Colonic mucosa (tissue), 4 donors: ENCODE results near the gene PBX2. TPM values are rescaled to one million over a fixed set of nuclear protein-coding genes. Genes with fewer than 3 reads are reported as not detected.

Experiments
- DNase-seq: peaks from one replicate; pipeline ENCODE4 v3.0.0-alpha.2; 2020
- H3K27ac ChIP-seq: fragments of 200-600 bp; one replicate; pipeline ENCODE4 v1.8.0; 2021
- H3K27me3 ChIP-seq: fragments of 200-600 bp; one replicate; pipeline ENCODE4 v1.8.0; 2021
- H3K36me3 ChIP-seq: fragments of 200-600 bp; one replicate; pipeline ENCODE4 v1.8.0; 2021
- H3K4me1 ChIP-seq: fragments of 200-600 bp; one replicate; pipeline ENCODE4 v1.8.0; 2021; ENCODE audit warnings: mild to moderate bottlenecking
- H3K4me3 ChIP-seq: fragments of 200-600 bp; one replicate; pipeline ENCODE4 v1.8.0; 2021
- H3K9ac ChIP-seq, 2 donors: one replicate each; pipeline ENCODE4 v1.7.0; 2013; ENCODE audit warnings: control low read depth in 2 of 2, low read depth in 2 of 2, low read length in 2 of 2
- H3K9me3 ChIP-seq: fragments of 200-600 bp; one replicate; pipeline ENCODE4 v1.8.0; 2021
- intact Hi-C: fragments of 100-400 bp; cut with DNase I; formaldehyde crosslinking; loops from one replicate; pipeline ENCODE4 v1.14.1; 2022
- microRNA-seq: library from miRNA; unstranded; fragments of <30 nt; microRNA quantifications from one replicate; pipeline ENCODE4, GENCODE V29; 2019
- total RNA-seq, 2 donors: library from RNA; stranded (reverse); fragmentation: NEBNext Ultra II Directional in 1 of 2; extraction: Animal tissue kit (Norgen Biotek cat#: 25700) in 1 of 2; gene quantifications; one replicate each; pipeline ENCODE4 v1.2.1, GENCODE V29; 2021
- TF ChIP-seq, protein P1 (sequence below): fragments of 200-600 bp; IDR thresholded peaks from one replicate; pipeline ENCODE4 v1.8.0; 2022; ENCODE audit warnings: antibody characterized with exemption, mild to moderate bottlenecking
- donor health status: healthy.
- donor health status: DM: no; HTN: no; CAD: no.
- donor health status: DM: no; HTN: no; CAD: no.

PBX2 gene
- total RNA-seq, 2 donors from 2014 or later: 47.5 TPM

GRCh38 chr6:32140420-32141046 is 49.5 kb downstream of the PBX2 start:
- no peaks in the 10 kb centered on the region for H3K36me3 ChIP-seq
- H3K4me3 ChIP-seq: no peak overlapping the region
- no peaks in the 10 kb centered on the region for H3K4me1 ChIP-seq
- intact Hi-C loops: no loop called here
- H3K27ac ChIP-seq: no peak overlapping the region
- H3K9me3 ChIP-seq: no peaks in the 10 kb centered on the region
- H3K9ac ChIP-seq: no peak overlapping the region
- H3K27me3 ChIP-seq: no peaks in the 10 kb centered on the region
- TF ChIP-seq, protein P1, sequence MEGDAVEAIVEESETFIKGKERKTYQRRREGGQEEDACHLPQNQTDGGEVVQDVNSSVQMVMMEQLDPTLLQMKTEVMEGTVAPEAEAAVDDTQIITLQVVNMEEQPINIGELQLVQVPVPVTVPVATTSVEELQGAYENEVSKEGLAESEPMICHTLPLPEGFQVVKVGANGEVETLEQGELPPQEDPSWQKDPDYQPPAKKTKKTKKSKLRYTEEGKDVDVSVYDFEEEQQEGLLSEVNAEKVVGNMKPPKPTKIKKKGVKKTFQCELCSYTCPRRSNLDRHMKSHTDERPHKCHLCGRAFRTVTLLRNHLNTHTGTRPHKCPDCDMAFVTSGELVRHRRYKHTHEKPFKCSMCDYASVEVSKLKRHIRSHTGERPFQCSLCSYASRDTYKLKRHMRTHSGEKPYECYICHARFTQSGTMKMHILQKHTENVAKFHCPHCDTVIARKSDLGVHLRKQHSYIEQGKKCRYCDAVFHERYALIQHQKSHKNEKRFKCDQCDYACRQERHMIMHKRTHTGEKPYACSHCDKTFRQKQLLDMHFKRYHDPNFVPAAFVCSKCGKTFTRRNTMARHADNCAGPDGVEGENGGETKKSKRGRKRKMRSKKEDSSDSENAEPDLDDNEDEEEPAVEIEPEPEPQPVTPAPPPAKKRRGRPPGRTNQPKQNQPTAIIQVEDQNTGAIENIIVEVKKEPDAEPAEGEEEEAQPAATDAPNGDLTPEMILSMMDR: no peak
- no peak for DNase-seq

DNA sequence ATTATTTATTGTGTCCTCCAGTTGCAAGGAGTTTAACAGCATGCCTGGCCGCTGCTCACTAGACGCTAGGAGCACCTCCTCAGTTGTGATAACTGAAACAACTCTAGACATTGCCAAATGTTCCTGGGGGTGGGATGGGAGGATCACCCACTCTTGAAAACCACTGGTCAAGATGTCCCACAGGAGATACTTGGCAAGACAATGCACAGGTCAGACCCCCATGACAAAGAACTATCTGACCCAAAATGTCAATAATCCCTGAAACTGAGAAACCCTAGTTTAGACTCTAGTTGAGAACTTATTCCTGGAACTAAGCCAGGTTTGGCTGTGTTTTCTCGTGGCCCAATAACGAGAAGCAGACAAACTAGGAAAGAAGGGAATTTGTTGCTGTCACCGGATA is 50.4 kb downstream of the PBX2 start:
- Histone ChIP-seq H3K4me3 (no peak overlapping the region), H3K27me3 (no peaks in the 10 kb centered on the region), H3K27ac (no peak overlapping the region), H3K9ac (no peak overlapping the region), H3K9me3 (no peaks in the 10 kb centered on the region), H3K36me3 (no peaks in the 10 kb centered on the region), H3K4me1 (no peaks in the 10 kb centered on the region)
- DNase-seq: no peak
- TF ChIP-seq, protein P1: no peak
- intact Hi-C loops: no loop called here

DNA sequence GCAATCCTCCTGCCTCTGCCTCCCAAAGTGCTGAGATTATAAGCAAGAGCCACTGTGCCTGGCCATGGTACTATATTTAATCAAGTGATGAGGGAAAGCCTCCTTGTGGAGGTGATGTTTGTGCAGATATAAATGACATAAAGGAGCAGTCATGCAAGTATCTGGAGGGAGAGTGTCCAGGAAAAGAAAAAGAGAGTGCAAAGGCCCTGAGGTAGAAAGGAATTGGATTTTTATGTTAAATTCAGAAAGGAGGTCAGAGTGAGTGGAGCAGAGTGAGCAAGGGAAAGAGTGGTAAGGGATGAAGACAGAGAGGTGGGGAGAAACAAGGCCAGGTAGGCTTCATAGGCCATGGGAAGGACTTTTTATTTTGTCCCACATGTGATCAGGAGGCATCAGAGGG is 52.5 kb downstream of the PBX2 start:
- TF ChIP-seq, protein P1: no peak
- H3K9ac ChIP-seq: no peak overlapping the region
- intact Hi-C loops: no loop called here

More for the DNA sequence above, 52.5 kb downstream of the PBX2 start:
- H3K36me3 ChIP-seq: no peaks in the 10 kb centered on the region
- H3K4me3 ChIP-seq: no peak overlapping the region
- DNase-seq: no peak
- H3K4me1 ChIP-seq: no peaks in the 10 kb centered on the region
- no peaks in the 10 kb centered on the region for H3K27me3 ChIP-seq
- no peak overlapping the region for H3K27ac ChIP-seq
- no peaks in the 10 kb centered on the region for H3K9me3 ChIP-seq

Small RNAs within 50 kb of the gene (microRNA-seq; reads per million reads assigned to microRNA genes)
- not detected for gene MIR6721
- not detected for gene MIR6833

Other genes with a start within 250 kb of the PBX2 start
- gene CFB, start 244.1 kb downstream of the PBX2 start, total RNA-seq: 10 to 100 TPM; 20.4 to 60.6 TPM
- gene NELFE, start 231.2 kb downstream of the PBX2 start, total RNA-seq: 10 to 100 TPM; 50.3 to 55.6 TPM
- gene SKIC2, start 231.0 kb downstream of the PBX2 start, total RNA-seq: 10 to 100 TPM; 52.5 to 81.1 TPM
- gene DXO, start 218.1 kb downstream of the PBX2 start, total RNA-seq: 10 to 100 TPM; 13.0 to 16.1 TPM
- 10 to 100 TPM; 15.9 to 23.4 TPM for gene C4A, start 208.1 kb downstream of the PBX2 start, total RNA-seq
- gene C4B, start 175.4 kb downstream of the PBX2 start, total RNA-seq: 10 to 100 TPM; 11.9 to 19.4 TPM
- gene CYP21A2, start 151.8 kb downstream of the PBX2 start, total RNA-seq: 1 to 10 TPM in 1 of 2 donors, not detected in 1; 3.3 TPM
- gene TNXB, start 80.9 kb downstream of the PBX2 start, total RNA-seq: 10 to 100 TPM in 1 of 2 donors, 1 to 10 TPM in 1; 7.3 to 20.1 TPM
- 100 to 1,000 TPM in 1 of 2 donors, 10 to 100 TPM in 1; 83.3 to 131 TPM for gene ATF6B, start 62.0 kb downstream of the PBX2 start, total RNA-seq
- 1 to 10 TPM; 5.2 to 8.1 TPM for gene FKBPL, start 59.9 kb downstream of the PBX2 start, total RNA-seq
- gene PRRT1, start 38.3 kb downstream of the PBX2 start, total RNA-seq: under 1 TPM; 0.72 to 0.90 TPM
- 10 to 100 TPM; 18.4 to 21.0 TPM for gene PPT2, start 36.1 kb downstream of the PBX2 start, total RNA-seq
- 10 to 100 TPM; 10.4 to 13.7 TPM for gene EGFL8, start 25.6 kb downstream of the PBX2 start, total RNA-seq
- gene AGPAT1, start 14.1 kb downstream of the PBX2 start, total RNA-seq: 10 to 100 TPM; 44.1 to 54.5 TPM
- 10 to 100 TPM; 75.8 to 87.4 TPM for gene RNF5, start 11.8 kb downstream of the PBX2 start, total RNA-seq
- gene AGER, start 5.9 kb downstream of the PBX2 start, total RNA-seq: 10 to 100 TPM in 1 of 2 donors, 1 to 10 TPM in 1; 4.1 to 10.1 TPM
- 1 to 10 TPM; 6.7 to 8.6 TPM for gene GPSM3, start 2.4 kb upstream of the PBX2 start, total RNA-seq
- 1 to 10 TPM; 2.9 to 3.7 TPM for gene NOTCH4, start 33.9 kb upstream of the PBX2 start, total RNA-seq
- gene TSBP1, start 181.7 kb upstream of the PBX2 start, total RNA-seq: not detected
- not detected for gene BTNL2, start 217.0 kb upstream of the PBX2 start, total RNA-seq
- 100 to 1,000 TPM in 1 of 2 donors, 10 to 100 TPM in 1; 44.3 to 185 TPM for gene HLA-DRA, start 249.7 kb upstream of the PBX2 start, total RNA-seq